Muscle of arm (tissue), 12 donors: ENCODE results near the gene C10orf143. TPM values are rescaled to one million over a fixed set of nuclear protein-coding genes. Genes with fewer than 3 reads are reported as not detected.

Experiments
- DNase-seq: peaks from one replicate; pipeline ENCODE4 v3.0.0-alpha.2; 2013
- polyA plus RNA-seq, 12 donors: library from polyadenylated mRNA; unstranded; fragments of 120-200 nt; gene quantifications; one replicate each; pipeline ENCODE4 v1.2.1, GENCODE V29; 2013; ENCODE audit not compliant: insufficient read length in 12 of 12

Gene C10orf143
- polyA plus RNA-seq, 12 donors, result 2.4 to 4.8 (median 3.6) TPM; not detected in 2

GRCh38 chr10:130016095-130016494 is 94.5 kb downstream of the C10orf143 start:
- no peak for DNase-seq

GRCh38 chr10:130015075-130015695 is 95.4 kb downstream of the C10orf143 start:
- DNase-seq, result no peak

- no peak for DNase-seq
Observed at GRCh38 chr10:130014263-130015074, 96.2 kb downstream of the C10orf143 start.

Other genes starting within 250 kb of the C10orf143 start
- gene EBF3, start 146.6 kb downstream of the C10orf143 start, polyA plus RNA-seq, result 100 to 1,000 TPM in 1 of 12 donors, 10 to 100 TPM in 10, not detected in 1; 51.3 to 117 (median 70.4) TPM
- 10 to 100 TPM in 11 of 12 donors, not detected in 1; 52.5 to 85.2 (median 63.5) TPM for gene GLRX3, start 25.6 kb upstream of the C10orf143 start, polyA plus RNA-seq